Neuronal stem cell (in vitro differentiated cells): Measurements from ENCODE around the gene DIPK1C.

Experiments
- DNase-seq: peaks from one replicate; pipeline ENCODE4 v3.0.0-alpha.2; 2013; ENCODE audit warnings: low spot score
- H2AFZ ChIP-seq: one replicate; pipeline ENCODE4 v1.6.1; 2013; ENCODE audit warnings: mild to moderate bottlenecking, low read length, inconsistent platforms
- H2AK5ac ChIP-seq: 2 replicates; pipeline ENCODE4 v1.6.1; 2013; ENCODE audit warnings: low read depth, mild to moderate bottlenecking, inconsistent platforms, low read length, moderate library complexity, mixed read lengths
- H2BK120ac ChIP-seq: 2 replicates; pipeline ENCODE4 v1.6.1; 2013; ENCODE audit warnings: low read depth, mild to moderate bottlenecking, inconsistent platforms, low read length, moderate library complexity, mixed read lengths
- H2BK12ac ChIP-seq: one replicate; pipeline ENCODE4 v1.6.1; 2013; ENCODE audit warnings: low read length, inconsistent platforms
- H2BK15ac ChIP-seq: 2 replicates; pipeline ENCODE4 v1.6.1; 2013; ENCODE audit warnings: mild to moderate bottlenecking, low read length, inconsistent platforms, mixed read lengths
- H2BK5ac ChIP-seq: one replicate; pipeline ENCODE4 v1.6.1; 2013; ENCODE audit warnings: inconsistent platforms, mild to moderate bottlenecking, low read length, moderate library complexity
- H3K14ac ChIP-seq: one replicate; pipeline ENCODE4 v1.6.1; 2013; ENCODE audit warnings: low read length, inconsistent platforms
- H3K18ac ChIP-seq: 2 replicates; pipeline ENCODE4 v1.6.1; 2013; ENCODE audit warnings: low read length, inconsistent platforms
- H3K23ac ChIP-seq: 2 replicates; pipeline ENCODE4 v1.6.1; 2013; ENCODE audit warnings: low read depth, mild to moderate bottlenecking, mixed read lengths, low read length, inconsistent platforms; ENCODE audit not compliant: poor library complexity
- H3K27ac ChIP-seq: replicated peaks from 3 replicates; pipeline ENCODE4 v1.5.1; 2013; ENCODE audit warnings: low read length, inconsistent platforms
- H3K27me3 ChIP-seq, 3 experiments: 2 replicates each; pipeline ENCODE4 v1.6.1; 2013; ENCODE audit warnings: low read length in 3 of 3, mild to moderate bottlenecking in 2 of 3, inconsistent platforms in 1 of 3, low read depth in 1 of 3, mixed read lengths in 1 of 3, moderate library complexity in 1 of 3; ENCODE audit not compliant: control insufficient read depth in 3 of 3, insufficient read depth in 3 of 3
- H3K36me3 ChIP-seq, 2 donors: replicated peaks in 1 of 2; 2 replicates each; pipeline ENCODE4 v1.6.1; 2013; ENCODE audit warnings: low read length in 2 of 2; ENCODE audit not compliant: control insufficient read depth in 2 of 2, insufficient read depth in 2 of 2
- H3K4ac ChIP-seq: 2 replicates; pipeline ENCODE4 v1.6.1; 2013; ENCODE audit warnings: inconsistent platforms, mild to moderate bottlenecking, low read length, moderate library complexity
- H3K4me1 ChIP-seq, 2 donors: 1 replicate in 1 of 2; 2 replicates in 1 of 2; pipeline ENCODE4 v1.6.1; 2013; ENCODE audit warnings: low read length in 2 of 2, low read depth in 1 of 2; ENCODE audit not compliant: control insufficient read depth in 2 of 2, insufficient read depth in 1 of 2
- H3K4me2 ChIP-seq: one replicate; pipeline ENCODE4 v1.6.1; 2013; ENCODE audit warnings: mild to moderate bottlenecking, low read length, inconsistent platforms; ENCODE audit not compliant: insufficient read depth, poor library complexity, severe bottlenecking
- H3K4me3 ChIP-seq, 2 donors: 2 replicates each; pipeline ENCODE4 v1.5.1; 2013; ENCODE audit warnings: low read length in 2 of 2, mild to moderate bottlenecking in 2 of 2, inconsistent platforms in 1 of 2, moderate library complexity in 1 of 2
- H3K79me1 ChIP-seq: one replicate; pipeline ENCODE4 v1.6.1; 2013; ENCODE audit warnings: low read depth, mild to moderate bottlenecking, inconsistent platforms, low read length, moderate library complexity
- H3K9ac ChIP-seq: one replicate; pipeline ENCODE4 v1.6.1; 2013; ENCODE audit warnings: mild to moderate bottlenecking, low read depth, low read length, inconsistent platforms; ENCODE audit not compliant: poor library complexity
- H3K9me3 ChIP-seq, 2 donors: replicated peaks in 1 of 2; 2 replicates each; pipeline versions ENCODE3 to v1.6.1; 2013; ENCODE audit warnings: low read length in 2 of 2, mild to moderate bottlenecking in 2 of 2, inconsistent platforms in 1 of 2, low read depth in 1 of 2, mixed read lengths in 1 of 2, moderate library complexity in 1 of 2; ENCODE audit not compliant: control insufficient read depth in 2 of 2, insufficient read depth in 1 of 2
- H4K8ac ChIP-seq: one replicate; pipeline ENCODE4 v1.6.1; 2013; ENCODE audit warnings: low read depth, mild to moderate bottlenecking, inconsistent platforms, low read length, moderate library complexity
- H4K91ac ChIP-seq: one replicate; pipeline ENCODE4 v1.6.1; 2013; ENCODE audit warnings: low read length, low read depth, mild to moderate bottlenecking, inconsistent platforms; ENCODE audit not compliant: poor library complexity
- WGBS, 2 donors: extraction: QIAGEN DNeasy Blood & Tissue Kit; methylation state at CpG; one replicate each; pipeline ENCODE4 v1.1.7; 2013; ENCODE audit warnings: missing lambda C conversion rate in 2 of 2, mixed read lengths in 1 of 2; ENCODE audit not compliant: insufficient read length in 2 of 2, insufficient replicate concordance in 1 of 2; ENCODE audit errors: extremely low coverage in 2 of 2; 5-methylcytosine and 5-hydroxymethylcytosine counted together

The DIPK1C gene

DNA sequence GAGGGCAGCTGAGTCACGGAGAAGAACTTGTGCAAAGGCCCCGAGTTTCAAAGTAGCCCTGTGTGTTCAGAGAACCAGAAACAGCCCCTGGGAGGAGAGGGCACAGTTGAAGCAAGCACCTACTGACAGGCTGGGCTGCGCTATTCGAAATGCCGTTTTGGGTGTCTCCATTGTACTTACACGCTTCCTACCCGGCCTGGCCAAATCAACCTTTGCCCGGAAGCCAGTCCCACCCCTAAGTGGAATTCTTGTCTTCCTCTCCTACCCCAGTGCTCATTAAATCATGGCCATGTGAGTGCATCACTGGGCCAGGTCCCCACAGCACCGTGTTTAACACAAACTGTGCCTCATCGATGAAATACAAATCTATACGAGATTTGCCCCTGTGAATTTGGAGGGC is 6.0 kb downstream of the DIPK1C start:
- DNase-seq: no peak
- H2BK5ac ChIP-seq: no peak overlapping the region
- no peak overlapping the region for H3K4me3 ChIP-seq
- H2AFZ ChIP-seq: no peak overlapping the region
- H3K23ac ChIP-seq: no peak overlapping the region
- no peak overlapping the region for H4K8ac ChIP-seq
- H2AK5ac ChIP-seq: peak overlapping the region; percentile 68
- no peak overlapping the region for H3K4ac ChIP-seq
- peak overlapping the region; percentile 20 for H3K18ac ChIP-seq
- peaks cover 0 to 3% of the 10 kb centered on the region in 2 donors for H3K9me3 ChIP-seq
- no peak overlapping the region for H2BK120ac ChIP-seq
- no peak overlapping the region for H3K14ac ChIP-seq
- no peaks in the 10 kb centered on the region for H3K79me1 ChIP-seq
- no peak overlapping the region for H3K9ac ChIP-seq
- WGBS, 2 donors: no CpG with 5 or more reads among the region's 11 CpGs
- peaks cover 3 to 39% of the 10 kb centered on the region in 2 donors for H3K4me1 ChIP-seq
- H4K91ac ChIP-seq: no peak overlapping the region
- peaks cover 0 to 66% (median 0%) of the 10 kb centered on the region in 3 experiments for H3K27me3 ChIP-seq
- no peaks in the 10 kb centered on the region for H3K36me3 ChIP-seq
- H3K4me2 ChIP-seq: no peak overlapping the region
- peak overlapping the region; percentile 36 for H2BK12ac ChIP-seq
- H2BK15ac ChIP-seq: peak overlapping the region; percentile 2
- H3K27ac ChIP-seq: no peak overlapping the region

DNA sequence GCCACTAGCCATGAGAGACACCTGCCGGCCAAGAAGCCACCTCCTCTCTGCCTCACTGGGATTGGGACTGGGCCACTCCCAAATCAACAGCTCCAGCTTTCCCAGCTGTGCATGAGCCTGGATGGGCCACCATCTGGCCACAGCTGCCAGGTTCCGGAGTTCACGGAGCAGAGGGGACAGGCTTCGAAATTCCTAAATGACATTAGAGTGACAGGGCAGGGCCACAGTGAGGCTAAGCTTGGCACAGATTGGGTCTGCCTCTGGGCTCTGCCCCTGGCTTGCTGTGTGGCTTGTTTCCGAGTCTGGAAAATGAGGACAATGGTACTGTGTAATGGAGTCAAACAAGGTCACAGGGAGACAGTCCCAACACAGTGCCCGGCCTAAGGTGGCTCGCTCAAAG is 6.5 kb downstream of the DIPK1C start:
- H2BK5ac ChIP-seq: no peak overlapping the region
- peak overlapping the region; percentile 90 for H3K4ac ChIP-seq
- H2BK120ac ChIP-seq: peak overlapping the region; percentile 4
- peak overlapping the region; percentile 24 for H3K9ac ChIP-seq
- DNase-seq: no peak
- H3K27ac ChIP-seq: no peak overlapping the region
- H2BK15ac ChIP-seq: peak overlapping the region; percentile 2
- H3K23ac ChIP-seq: no peak overlapping the region
- H2AK5ac ChIP-seq: peak overlapping the region; percentile 68
- H2BK12ac ChIP-seq: no peak overlapping the region
- H3K18ac ChIP-seq: peak overlapping the region; percentile 20
- peak overlapping the region; percentile 59 for H3K14ac ChIP-seq
- H3K9me3 ChIP-seq: peaks cover 0 to 3% of the 10 kb centered on the region in 2 donors
- H3K4me3 ChIP-seq: no peak overlapping the region
- peaks cover 3 to 39% of the 10 kb centered on the region in 2 donors for H3K4me1 ChIP-seq
- H3K4me2 ChIP-seq: no peak overlapping the region
- H3K36me3 ChIP-seq: peaks cover 0 to 2% of the 10 kb centered on the region in 2 donors
- no peak overlapping the region for H4K91ac ChIP-seq
- H2AFZ ChIP-seq: no peak overlapping the region
- no CpG with 5 or more reads among the region's 7 CpGs for WGBS, 2 donors
- no peak overlapping the region for H4K8ac ChIP-seq
- H3K79me1 ChIP-seq: no peaks in the 10 kb centered on the region
- H3K27me3 ChIP-seq: peaks cover 0 to 63% (median 0%) of the 10 kb centered on the region in 3 experiments

DNA sequence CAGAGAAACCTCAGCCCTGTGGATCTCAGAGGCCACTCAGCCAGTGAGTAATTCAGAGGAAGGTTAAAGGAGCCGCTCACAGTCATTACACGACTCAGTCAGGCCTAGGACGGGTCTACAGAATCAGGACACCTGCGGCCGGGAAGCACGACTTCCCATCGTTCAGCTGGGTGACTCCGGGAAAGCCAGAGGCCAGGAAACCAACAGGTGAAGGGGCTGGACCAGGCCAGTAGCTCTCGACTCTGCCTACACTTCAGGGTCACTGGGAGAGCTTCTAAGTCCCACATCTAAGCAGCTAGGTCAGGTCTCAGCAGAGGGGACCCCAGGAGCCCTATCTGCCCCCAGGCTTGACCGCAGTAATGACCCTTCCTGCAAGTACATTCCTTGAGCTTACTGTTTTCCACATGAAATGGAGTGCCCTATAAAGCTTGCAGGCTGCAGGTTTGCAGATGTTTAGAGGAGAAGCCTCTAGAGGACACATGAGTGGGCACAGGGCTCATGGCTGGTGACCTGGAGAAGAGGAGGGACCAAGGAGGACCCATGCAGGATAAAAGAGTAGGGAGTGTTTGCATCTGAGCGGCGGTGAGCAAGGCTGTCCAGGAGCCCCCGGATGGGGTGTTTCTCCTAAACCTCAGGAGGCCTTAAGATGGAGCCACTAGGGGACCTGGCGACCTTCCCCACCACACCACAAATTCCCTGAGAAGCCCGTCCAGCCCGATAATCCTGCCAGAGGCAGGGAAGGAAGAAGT is 9.5 kb downstream of the DIPK1C start:
- Histone ChIP-seq H2BK15ac (peak overlapping the region; percentile 86), H3K27ac (no peak overlapping the region), H3K4me2 (no peak overlapping the region), H3K14ac (no peak overlapping the region), H2AFZ (no peak overlapping the region), H3K4ac (no peak overlapping the region), H3K23ac (no peak overlapping the region), H2BK5ac (no peak overlapping the region), H3K27me3 (peaks cover 0 to 48% (median 0%) of the 10 kb centered on the region in 3 experiments), H3K4me1 (peaks cover 0 to 27% of the 10 kb centered on the region in 2 donors), H3K9me3 (peaks cover 0 to 3% of the 10 kb centered on the region in 2 donors), H3K36me3 (peaks cover 0 to 2% of the 10 kb centered on the region in 2 donors), H2BK12ac (no peak overlapping the region), H3K79me1 (no peaks in the 10 kb centered on the region), H3K18ac (peak overlapping the region; percentile 76), H2BK120ac (no peak overlapping the region), H4K91ac (no peak overlapping the region), H3K9ac (no peak overlapping the region), H3K4me3 (no peak overlapping the region), H2AK5ac (peak overlapping the region; percentile 56), H4K8ac (no peak overlapping the region)
- DNase-seq: no peak
- no CpG with 5 or more reads among the region's 16 CpGs for WGBS, 2 donors

DNA sequence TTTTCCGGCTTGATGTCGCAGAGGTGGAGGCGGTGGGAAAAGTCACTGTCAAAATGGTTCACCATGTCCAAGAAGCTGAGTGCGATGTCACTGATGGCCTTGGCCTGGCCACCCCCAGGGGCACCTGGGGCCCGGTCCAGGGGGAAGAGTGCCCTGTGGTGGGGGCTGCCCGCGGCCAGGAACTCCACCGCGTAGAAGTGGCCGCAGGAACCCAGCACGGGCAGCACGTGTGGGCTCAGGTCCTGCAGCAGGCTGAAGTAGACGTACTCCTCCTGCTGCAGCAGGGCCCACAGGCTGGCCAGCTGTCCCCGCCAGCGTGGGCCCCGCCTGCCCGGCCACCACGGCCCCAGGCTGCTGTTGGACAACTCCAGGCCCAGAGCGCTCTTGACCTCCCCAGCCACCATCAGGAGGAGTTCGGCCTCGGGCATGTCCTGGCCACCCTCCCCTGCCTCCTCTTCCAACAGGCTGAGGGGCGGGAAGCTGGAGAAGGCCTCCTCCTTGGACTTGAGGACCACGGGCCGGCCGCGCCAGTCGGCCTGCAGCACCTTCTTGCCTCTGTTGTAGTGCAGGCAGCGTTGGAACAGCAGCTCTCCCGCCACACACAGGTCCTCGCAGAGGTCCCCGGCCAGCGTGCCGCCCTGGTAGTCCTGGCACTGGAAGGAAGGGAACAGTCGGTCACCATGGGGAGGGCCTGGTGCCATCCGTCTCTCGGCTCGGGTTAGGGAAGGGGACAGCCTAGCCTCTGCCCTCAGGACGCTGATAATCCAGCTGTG is 10.3 kb downstream of the DIPK1C start:
- peak overlapping the region; percentile 7 for H4K91ac ChIP-seq
- WGBS, 2 donors: no CpG with 5 or more reads among the region's 38 CpGs
- H2BK5ac ChIP-seq: no peak overlapping the region
- H3K23ac ChIP-seq: no peak overlapping the region
- H2BK15ac ChIP-seq: peak overlapping the region; percentile 86
- no peak overlapping the region for H4K8ac ChIP-seq
- no peak overlapping the region for H2AFZ ChIP-seq
- H3K4me1 ChIP-seq: peaks cover 0 to 23% of the 10 kb centered on the region in 2 donors
- H3K36me3 ChIP-seq: peaks cover 0 to 2% of the 10 kb centered on the region in 2 donors
- H3K9ac ChIP-seq: peak overlapping the region; percentile 45
- H3K9me3 ChIP-seq: peaks cover 0 to 3% of the 10 kb centered on the region in 2 donors
- H3K27me3 ChIP-seq: peaks cover 0 to 40% (median 0%) of the 10 kb centered on the region in 3 experiments
- no peak overlapping the region for H2BK12ac ChIP-seq
- peak overlapping the region; percentile 56 for H2AK5ac ChIP-seq
- H3K14ac ChIP-seq: no peak overlapping the region
- H3K27ac ChIP-seq: no peak overlapping the region
- no peak overlapping the region for H3K4me3 ChIP-seq
- peak overlapping the region; percentile 76 for H3K18ac ChIP-seq
- H3K79me1 ChIP-seq: no peaks in the 10 kb centered on the region
- H3K4ac ChIP-seq: no peak overlapping the region
- H2BK120ac ChIP-seq: no peak overlapping the region
- H3K4me2 ChIP-seq: no peak overlapping the region
- DNase-seq: no peak
